ENCODE data around the gene SIRT7.
"Not testable (repeated sequence)": the region's sequence is repeated elsewhere in the genome, so short reads cannot be mapped to it uniquely, and the experiment has no call there.

Gene SIRT7

GRCh38 chr17:81918832-81919545 is 1.0 kb upstream of the SIRT7 start:
- DNase-seq: no peak

- DNase-seq: not testable (repeated sequence)
Measured at GRCh38 chr17:81918333-81918669, 325 bp upstream of the SIRT7 start.

GRCh38 chr17:81916234-81917001 is 1.6 kb downstream of the SIRT7 start:
- DNase-seq: no peak

- DNase-seq: no peak
Measured at GRCh38 chr17:81915331-81915730, 2.6 kb downstream of the SIRT7 start.

- no peak for DNase-seq
Measured at GRCh38 chr17:81914103-81914850, 3.7 kb downstream of the SIRT7 start.

- DNase-seq: no peak
Measured at GRCh38 chr17:81913394-81914102, 4.4 kb downstream of the SIRT7 start.

GRCh38 chr17:81912441-81913309 is 5.3 kb downstream of the SIRT7 start:
- no peak for DNase-seq

GRCh38 chr17:81911969-81912368 is 6.0 kb downstream of the SIRT7 start:
- DNase-seq: no peak

GRCh38 chr17:81911277-81911961 is 6.6 kb downstream of the SIRT7 start, which contains the start of gene PCYT2:
Gene PCYT2 (minus strand): TSS chr17:81911399. CDS start chr17:81911355, 44 bp downstream.
- DNase-seq: peak; percentile 87 to 90

- no peak for DNase-seq
Measured at GRCh38 chr17:81910840-81911276, 7.1 kb downstream of the SIRT7 start.

- no peak for DNase-seq
Measured at GRCh38 chr17:81909966-81910839, 7.8 kb downstream of the SIRT7 start.

- no peak for DNase-seq
Measured at GRCh38 chr17:81909231-81909630, 8.7 kb downstream of the SIRT7 start.

- no peak for DNase-seq
Measured at GRCh38 chr17:81908793-81909192, 9.2 kb downstream of the SIRT7 start.

GRCh38 chr17:81907219-81908145 is 10.5 kb downstream of the SIRT7 start:
- DNase-seq: no peak

- no peak for DNase-seq
Measured at GRCh38 chr17:81906476-81907218, 11.3 kb downstream of the SIRT7 start.

- no peak for DNase-seq
Measured at GRCh38 chr17:81905993-81906392, 12.0 kb downstream of the SIRT7 start.

- DNase-seq: no peak
Measured at GRCh38 chr17:81905424-81905875, 12.5 kb downstream of the SIRT7 start.
